Right renal pelvis (tissue), 4 donors: ENCODE data around the gene MYADML2. TPM values are rescaled to one million over a fixed set of nuclear protein-coding genes. Genes with fewer than 3 reads are reported as not detected.

Experiments
- DNase-seq, 4 donors: peaks; one replicate each; pipeline ENCODE4 v3.0.0-alpha.2; 2013; ENCODE audit warnings: low read depth in 4 of 4, low spot score in 3 of 4, missing footprints in 1 of 4
- polyA plus RNA-seq, 4 donors: library from polyadenylated mRNA; unstranded; fragments of 120-200 nt; gene quantifications; one replicate each; pipeline ENCODE4 v1.2.1, GENCODE V29; 2013; ENCODE audit not compliant: insufficient read length in 4 of 4

Gene MYADML2
- polyA plus RNA-seq, 4 donors: 0.08 to 0.14 (median 0.11) TPM; not detected in 1

DNA sequence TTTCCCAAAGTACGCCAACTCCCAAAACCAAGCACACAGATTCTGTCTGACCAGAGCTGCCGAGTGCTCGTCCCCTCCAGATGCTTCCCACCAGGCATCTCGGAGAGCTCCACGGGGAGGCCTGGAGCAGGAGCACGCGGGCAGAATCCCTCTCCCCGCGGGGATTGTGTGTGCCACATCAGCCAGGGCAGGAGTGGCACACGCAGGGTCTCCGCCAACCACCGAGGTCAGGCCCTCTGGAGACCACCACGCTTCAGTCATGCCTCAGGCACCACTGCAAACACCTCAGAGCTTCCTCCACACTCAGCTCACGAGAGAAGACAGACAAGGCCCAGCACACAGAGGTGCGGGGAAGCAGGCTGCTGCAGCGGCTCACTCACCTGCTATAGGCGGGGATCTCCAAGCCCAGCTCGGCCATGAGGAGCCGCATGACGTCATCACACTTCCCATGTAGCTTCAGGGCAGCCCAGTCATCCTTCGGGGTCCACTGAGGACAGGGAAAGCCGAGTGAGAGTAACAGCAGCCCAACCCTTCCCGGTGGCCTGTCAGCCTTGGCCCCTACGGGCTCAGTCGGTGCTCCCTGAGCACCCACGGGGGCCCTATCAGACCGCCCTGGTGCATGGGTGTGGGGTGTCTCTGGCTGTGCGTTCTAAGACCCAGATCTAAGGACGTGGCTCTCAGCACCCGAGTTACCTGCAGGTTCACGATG is 33.5 kb downstream of the MYADML2 start:
- no peak for DNase-seq

DNA sequence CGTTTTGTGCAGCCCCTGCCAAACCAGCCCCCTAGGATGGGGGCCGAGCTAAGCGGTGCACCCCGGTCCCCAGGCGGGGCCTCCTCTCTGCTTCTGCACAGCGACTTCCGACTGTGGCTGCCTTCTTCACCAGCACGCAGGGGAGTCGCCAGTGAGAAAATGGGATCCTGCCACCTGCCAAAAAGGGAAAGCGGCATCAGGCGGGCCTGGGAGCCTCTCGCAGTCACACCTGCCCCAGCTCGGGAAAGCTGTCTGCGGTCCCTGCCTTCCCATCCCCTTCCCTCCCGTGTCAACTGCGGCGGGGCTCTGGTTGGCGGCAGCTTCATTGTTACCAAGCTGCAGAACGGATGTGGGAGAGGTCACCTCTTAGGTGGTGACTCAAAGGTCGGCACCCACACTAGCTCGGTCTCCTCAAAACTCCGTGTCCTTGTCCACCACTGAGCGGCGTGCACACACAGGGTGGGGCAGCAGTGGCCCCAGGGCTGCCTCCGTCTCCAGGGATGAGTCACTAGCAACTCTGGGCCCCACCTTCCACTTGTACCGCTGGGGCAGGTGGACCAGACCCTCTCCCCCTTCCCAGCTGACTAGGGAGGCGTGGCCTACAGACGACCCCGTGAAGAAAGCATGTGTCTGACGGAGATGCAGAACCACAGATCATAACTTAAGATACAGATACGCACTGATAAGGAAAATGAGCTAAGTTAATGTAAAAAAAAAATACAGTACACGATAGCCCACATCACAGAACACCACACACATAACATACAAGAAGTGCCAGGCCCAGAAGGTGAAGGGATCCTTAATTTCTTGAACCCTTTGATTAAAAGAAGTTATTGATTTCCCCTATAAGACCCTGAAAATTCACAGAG is 34.4 kb downstream of the MYADML2 start:
- no peak for DNase-seq

DNA sequence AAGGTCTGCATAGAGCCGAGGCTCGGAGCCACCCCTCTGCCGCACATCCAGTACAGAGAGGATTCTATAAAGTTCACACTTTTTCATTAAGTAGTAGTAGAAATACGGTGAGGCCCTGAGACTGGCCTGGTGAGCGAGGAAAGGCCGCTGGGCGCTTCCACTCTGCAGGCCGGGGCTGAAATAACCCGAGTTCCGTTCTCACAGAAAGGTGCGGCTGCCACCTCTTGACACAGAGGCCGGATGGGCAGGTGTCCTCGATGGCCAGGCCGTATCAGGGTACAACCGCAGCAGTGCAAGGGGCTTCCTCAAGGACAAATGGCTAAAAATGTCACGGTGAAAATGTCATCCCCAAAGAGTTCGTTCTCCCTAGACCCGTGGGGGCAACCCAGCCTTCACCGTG is 35.1 kb downstream of the MYADML2 start:
- DNase-seq: no peak

DNA sequence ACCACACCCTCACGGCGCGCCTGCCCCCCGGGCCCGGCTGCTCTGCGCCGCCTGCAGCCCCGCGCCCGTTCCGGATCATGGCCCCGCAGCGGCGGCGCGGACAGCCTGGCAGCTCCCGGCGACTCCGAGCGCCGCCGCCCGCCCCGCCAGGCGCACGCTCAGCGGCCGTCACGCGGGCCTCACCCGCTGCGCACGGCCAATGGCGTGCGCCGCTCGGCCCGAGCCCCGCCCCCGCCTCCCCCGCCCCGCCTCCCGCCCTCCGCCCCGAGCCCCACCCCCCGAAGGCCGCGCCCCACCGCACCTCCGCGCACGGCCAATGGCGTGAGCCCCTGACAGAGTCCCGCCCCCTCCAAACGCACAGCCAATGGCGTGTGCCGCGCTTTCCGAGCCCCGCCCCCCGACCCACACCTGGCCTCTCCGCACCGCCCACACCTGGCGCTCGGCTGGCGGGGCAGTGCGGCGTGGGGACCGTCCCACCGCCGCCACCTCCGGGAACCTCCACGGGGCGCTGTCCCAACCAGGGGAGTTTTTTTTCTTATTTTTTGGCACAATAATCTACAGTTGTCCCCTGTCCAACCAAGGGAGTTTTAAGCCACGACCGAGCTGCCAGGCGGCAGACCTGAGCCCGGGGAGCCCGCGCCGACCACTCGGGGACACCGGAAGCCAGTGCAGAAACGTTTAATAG is 35.6 kb downstream of the MYADML2 start, which contains the start of gene PCYT2:
Gene PCYT2, minus strand, starts transcription at position 123 of the 685 bp plus-strand sequence. Its CDS starts 44 bp downstream, at position 79.
- peak in 3 of 4 donors; percentile 74 to 76 (median 75) for DNase-seq

DNA sequence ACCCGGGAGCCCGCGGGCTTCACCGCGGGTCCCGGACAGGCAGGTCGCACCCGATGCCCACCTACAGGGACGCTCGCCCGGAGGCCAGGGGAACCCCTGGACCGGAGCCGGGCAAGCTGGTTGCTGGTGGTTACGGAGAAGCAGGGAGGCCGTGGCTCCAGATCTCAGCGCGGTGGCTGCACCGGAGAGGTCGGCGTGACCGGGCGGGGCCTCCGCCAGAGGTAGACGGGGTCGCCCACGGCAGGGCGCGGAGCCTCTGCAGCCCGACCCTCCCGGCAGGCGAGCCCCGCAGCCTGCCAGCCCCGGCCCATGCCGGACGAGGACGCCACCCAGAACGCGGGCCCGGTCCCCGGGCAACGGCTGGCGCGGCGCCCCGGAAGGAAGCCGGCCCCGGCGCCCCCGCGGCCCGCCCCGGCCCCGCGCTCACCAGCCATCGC is 36.2 kb downstream of the MYADML2 start:
- DNase-seq: no peak

DNA sequence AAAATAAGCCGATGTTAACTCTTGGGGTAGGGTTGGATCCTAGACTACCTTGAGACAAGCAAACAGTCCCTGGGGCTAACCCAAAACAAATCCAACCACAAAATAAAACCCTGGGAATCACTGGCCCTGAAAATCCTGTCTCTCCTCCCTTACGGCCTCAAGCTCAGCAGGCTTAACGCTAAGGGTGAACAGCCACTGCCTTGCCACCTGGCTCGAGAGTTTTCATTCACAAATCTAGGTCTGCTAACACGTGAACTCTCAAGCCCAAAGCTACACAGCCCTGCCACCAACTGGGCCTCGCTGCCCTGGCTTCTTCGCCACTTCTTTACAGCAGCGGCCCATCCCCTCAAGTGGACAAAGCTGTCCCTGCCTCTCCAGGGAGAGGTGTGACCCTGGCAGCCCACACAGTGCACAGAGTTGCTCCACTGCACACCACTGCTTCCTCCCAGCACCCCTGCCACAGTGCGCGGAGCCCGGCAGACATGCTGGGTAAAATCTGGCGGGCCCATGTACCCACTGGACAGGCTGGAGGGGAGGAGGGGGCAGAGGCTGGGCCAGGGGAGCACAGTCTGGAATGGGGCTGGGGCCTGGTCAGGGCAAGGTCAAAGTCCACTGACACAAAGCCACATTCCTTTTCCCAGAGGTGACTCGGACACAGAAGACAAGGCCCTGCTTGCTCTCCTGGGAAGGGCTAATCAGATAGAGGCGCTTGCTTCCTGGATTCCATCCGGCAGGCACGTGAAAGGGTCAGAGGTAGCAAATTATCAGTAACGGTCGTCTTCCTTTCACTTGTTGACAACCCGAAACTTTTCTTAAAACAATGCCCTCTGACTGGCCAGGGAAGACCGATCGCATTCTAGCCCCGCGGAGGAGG is 36.8 kb downstream of the MYADML2 start:
- no peak for DNase-seq

DNA sequence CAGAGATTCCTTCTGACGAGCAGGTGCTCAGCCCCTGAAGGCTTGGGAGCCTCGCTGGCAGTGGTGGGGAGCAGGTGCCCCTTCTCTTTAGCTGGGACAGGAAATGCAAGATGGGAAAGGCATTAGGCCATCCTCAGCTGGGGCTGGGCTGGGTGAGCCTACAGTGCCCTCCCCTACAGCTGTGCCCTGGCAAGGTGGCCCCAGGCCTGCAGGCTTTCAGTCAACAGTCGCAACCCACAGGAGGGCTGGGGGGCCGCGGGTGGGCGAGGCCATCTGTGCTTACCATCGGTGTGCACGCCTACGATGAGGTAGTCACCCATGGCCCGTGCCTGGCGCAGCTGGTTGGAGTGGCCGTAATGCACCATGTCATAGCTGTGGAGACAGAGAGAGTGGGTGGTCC is 37.8 kb downstream of the MYADML2 start:
- DNase-seq: no peak

DNA sequence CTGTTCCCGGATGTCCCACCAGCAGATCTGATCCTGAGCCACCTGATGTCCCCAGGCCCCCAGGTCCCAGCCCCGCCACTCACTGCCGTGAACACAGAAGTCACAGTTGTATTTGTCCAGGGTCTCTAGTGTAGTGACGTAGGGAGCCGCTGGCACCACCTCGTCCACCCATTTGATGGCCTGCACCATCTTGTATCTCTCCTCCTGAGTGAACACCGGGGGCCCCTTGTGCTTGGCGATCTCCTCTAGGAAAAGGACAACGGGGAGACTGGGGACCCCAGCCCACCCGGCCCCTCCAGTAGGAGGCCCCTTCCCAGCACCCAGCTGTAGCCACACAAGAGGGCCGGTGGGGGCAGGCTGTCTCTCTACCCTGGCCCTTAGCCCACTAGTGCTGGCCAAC is 38.2 kb downstream of the MYADML2 start:
- DNase-seq: no peak

DNA sequence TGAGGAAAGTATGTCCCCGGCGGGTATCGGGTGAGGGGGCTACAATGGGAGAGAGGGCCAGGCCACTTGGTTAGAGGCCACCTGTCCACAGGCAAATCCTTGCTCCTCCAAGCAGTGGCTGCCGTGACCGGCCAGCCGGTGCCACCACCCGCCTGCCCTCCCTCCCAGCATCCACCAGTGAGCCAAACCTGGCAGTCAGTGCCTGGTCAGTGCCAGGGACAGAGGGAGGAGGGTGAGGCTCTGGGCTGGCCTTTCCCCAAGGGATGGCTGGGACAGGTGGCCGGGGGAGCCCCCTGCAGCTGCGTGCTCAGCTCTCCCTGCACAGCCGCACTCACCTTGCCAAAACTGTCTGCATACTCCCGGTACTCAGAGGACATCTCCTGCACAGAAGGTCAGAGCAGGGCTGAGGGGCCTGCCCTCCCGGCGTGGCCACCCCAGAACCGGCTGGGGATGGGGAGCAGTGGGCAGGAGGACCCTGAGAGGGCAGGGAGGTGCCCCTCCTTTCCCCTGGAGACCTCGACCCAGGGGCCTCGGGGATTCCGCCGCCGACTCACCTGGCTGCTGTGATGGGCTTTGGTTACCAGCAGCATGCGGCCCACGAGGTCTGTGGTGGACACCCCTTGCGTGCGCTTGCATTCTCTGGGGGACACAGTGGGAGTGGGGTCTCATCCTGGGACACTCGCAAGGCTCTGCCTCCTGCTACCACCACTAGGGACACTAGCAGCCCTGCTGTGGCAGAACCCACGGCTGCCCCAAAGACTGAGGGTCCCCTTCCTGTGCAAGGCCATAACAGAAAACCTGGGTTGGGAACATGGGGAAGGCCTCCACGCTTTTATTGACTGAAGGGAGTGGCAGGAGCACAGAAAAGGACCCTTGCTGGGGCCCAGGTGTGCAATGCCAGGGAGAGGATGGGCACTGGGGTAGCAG is 39.6 kb downstream of the MYADML2 start:
- DNase-seq: no peak

DNA sequence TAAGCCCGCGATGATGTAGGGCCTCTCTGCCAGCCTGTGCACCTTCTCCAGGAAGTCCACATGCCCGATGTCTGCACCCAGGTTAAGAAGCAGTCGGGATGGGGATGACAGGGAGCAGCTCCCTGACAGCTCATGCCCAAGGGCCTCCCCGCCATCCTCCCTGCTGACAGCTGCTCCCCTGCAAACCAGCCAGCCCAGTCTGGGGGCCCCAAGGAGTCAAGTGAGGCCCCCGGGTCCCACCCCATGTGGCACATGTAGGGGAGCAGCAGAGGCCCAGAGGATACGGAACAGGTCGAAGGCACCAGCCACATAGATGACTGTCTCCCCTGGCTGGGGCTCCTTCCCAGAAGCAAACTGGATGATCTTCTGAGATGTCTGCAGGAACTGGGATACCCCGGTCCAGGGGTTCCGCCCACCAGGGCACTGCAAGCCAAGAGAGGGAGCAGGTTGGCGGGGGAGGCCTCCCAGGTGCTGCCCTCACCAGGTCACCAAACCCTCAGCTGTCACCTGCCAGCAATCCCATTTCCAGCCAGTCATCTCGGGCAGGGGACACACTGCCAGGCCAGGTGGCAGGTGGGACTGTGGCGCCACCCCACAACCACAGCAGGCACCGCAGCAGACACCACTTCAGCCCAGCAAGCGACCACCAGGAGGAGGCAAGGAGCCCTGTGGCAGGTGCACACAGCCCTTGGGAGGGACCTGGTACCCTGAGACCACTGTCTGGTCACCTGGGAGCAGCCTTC is 40.4 kb downstream of the MYADML2 start:
- DNase-seq: no peak

DNA sequence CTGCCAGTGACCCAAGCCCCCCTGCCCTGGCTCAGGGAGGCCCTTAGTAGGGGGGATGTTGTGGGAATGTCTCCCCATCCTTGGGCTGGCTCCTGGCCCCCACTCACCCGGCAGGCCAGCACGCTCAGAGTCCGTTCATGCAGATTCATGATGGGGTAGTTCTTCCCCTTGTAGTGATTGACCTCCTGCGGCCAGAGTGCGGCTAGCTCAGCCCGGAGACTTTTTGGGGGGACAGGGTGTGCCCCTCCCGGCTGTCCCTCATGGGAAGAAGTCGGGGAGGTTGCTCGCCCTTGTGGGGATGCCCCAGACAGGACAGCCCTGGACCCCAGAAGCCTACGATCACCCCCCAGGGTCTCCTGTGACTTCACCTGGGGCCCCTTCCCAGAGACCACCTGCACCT is 41.0 kb downstream of the MYADML2 start:
- DNase-seq: no peak

DNA sequence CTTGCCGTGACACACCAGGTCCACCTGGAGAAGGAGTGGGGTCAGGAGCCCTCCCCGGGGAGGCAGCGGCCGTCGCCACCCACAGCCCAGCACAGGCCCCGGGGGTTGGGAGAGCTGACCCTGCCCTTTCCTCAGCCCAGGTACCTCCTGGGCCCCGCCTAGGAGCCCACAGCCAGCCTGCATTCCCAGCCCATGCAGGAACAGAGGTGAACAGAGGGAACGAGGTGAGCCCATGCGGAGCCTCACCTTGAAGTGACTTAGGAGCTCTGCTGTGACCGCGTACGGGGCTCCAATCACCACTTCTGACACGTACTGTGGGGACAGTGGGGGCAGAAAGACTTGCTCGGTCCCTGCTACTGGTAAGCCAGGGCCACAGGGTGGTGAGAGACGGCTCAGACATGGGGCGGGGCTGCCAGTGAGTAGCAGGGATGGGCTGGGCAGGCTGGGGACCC is 41.6 kb downstream of the MYADML2 start:
- DNase-seq: no peak

DNA sequence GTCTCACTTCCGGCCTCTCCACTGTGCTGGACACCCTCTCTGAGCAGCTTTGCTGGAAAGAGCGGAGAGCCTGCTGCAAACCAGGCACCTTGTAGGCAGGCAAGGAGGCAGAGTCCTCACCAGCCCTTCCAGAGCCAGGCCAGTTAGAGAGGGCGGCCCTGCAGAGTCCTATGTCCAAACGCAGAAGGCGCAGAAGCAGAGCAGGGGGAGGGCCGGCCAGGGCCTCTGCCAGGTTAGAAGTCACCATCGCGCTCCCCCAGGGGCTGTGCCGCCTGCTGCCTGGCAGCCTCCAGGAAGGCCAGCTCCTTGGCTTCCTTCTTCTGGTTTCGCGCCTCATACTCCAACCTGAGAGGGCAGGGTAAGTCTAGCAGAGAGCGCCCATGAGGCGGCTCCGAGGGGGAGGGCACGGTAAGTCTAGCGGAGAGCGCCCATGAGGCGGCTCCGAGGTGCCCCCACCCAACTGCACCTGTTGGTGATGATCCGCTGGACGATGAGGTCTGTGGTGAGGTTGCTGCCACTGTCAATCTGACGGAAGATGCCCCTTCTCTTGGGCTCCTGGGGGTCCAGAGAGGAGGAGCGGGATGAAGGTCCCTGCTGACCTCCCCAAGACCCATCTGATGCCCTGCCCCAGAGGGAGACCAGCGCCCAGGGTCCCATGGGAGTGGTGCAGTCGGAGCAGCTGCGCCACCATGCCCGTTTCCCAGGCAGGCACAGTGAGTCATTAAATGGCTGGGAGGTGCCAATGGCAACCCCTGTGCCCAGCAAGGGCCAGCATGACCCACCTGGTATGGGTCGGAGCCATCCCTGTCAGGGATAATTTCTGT is 42.2 kb downstream of the MYADML2 start:
- no peak for DNase-seq

DNA sequence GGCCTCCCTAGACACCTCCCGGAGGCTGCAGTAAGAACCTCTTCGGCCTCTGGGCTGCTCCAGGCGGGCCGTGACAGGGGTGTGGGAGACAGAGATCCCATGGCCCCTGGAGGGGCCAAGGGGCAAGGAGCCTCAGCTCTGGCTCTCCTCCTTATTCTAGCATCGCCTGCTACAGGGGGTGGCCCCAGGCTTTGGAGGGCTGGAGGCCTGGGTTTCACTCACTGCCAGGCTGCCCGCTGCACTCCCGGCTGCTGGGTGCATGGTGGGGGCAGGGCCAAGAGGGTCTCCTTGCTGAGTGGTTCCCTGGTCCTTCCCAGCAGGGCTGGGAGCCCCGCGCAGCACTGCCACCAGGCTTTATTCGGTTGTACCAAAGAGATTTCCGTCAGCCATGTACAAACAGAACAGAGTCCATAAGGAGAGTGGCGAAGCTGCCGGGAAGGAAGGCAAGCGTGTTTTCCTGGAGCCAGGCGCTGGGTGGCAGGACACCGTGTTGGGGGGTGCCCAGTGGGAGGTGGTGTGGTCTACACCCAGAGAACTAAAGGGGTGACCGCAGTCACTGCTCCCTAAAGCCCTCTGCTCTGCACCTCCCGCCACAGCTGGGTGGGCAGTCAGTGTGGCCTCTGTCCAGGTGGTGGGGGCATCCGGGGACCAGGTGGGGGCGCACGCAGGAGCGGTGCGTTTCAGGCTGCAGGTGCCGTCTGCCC is 43.0 kb downstream of the MYADML2 start:
- no peak for DNase-seq

DNA sequence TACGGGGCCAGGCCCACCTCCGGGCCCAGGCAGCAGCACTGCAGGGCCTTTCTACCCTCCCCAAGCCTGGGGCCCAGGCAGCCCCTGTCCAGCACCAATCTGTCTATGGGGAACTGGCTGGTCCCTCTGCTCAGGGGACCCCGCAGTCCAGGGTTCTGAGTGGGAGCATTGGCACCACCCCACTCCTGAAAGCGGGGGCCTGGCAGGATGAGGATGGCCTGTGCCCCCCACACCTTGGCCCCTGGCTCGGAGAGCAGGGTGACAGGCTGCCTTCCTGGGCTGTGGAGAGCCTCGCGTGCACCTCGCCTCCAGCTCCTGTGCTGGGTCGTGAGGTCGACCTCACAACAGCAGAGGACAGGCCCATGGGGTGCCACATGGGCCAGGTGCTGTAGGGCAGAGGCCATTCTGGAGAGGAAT is 43.6 kb downstream of the MYADML2 start:
- DNase-seq: no peak

DNA sequence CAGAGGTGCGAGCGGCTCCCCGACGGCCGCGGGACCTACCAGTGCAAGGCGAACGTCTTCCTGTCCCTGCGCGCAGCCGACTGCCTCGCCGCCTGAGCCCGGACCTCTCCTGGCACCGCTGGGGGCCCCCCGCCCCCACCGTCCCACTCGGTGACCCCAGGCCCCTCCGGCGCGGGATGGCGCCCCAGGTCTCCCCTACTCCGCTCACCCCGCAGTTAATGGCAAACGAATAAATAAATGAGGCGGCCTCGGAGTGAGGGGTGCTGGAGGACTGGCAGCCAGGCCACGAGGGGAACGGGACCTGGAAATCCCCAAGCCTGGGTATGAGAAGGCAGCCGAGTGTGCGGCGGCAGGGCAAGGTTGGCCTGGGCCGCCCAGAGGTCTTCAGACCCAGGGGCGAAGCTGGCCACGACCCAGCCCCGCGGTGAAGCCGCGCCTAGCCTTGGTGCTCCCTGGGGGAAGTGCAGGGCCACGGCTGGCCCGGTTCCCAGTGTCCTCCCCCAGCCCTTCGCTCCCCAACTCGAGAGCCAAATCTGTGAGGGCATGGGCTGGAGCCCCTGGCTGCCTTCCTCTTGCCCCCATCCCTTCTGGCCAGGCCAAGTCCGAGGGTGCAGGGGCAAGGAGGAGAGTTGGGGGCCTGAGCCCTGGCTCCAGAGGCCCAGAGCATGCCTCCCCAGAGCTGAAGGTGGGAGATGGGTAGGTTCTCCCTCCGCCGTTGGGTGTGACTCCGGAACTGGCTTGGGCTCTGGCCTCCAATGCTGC is 44.2 kb downstream of the MYADML2 start:
- DNase-seq: no peak
